ENCODE data around the gene FUT8.

FUT8 gene

DNA sequence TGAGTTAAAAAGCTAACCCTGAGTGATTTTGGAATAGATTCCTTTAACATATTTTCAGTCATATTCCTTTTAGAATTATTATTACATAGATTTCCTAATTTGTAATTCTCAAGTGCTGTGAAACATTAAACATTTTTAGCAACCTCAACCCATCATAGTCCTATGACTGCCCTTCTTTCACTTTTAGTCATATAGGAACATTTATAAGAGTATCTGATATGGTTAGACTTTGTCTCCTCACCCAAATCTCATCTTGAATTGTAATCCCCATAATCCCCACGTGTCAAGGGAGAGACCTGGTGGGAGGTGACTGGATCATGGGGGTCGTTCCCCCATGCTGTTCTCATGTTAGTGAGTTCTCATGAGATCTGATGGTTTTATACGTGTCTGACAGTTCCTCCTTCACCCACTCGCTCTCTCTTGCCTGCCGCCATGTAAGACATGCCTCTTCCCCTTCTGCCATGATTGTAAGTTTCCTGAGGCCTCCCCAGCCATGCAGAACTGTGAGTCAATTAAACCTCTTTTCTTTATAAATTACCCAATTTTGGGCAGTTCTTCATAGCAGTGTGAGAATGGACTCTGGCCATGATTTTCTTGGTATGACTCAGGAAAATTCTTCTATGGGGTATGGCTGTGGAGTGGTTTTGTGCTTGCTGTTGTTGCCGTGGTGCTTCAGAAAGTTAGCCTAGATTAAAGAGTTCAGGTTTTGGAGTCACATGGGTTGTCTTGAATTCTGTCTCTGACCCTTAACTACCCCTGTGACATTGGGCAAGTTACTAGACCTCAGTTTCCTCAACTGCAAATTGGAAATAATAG lies 83.9 kb downstream of the FUT8 start:
- Histone ChIP-seq H3K4me3 (ENCODE audit: low read length, poor library complexity, severe bottlenecking) (no peak overlapping the region), H3K9me2 (replicated peaks; ENCODE audit: low read depth, low read length) (no peaks in the 10 kb centered on the region), H3K27me3 (ENCODE audit: insufficient read depth, low read length, poor library complexity, severe bottlenecking) (no peaks in the 10 kb centered on the region), H3K79me2 (ENCODE audit: insufficient read depth, low read length) (peaks cover 26% of the 10 kb centered on the region), H4K20me1 (ENCODE audit: insufficient read depth, low read length, poor library complexity, severe bottlenecking) (no peaks in the 10 kb centered on the region), H3K9ac (ENCODE audit: low read depth, low read length, poor library complexity, severe bottlenecking) (no peak overlapping the region), H3K4me2 (ENCODE audit: low read depth, low read length, poor library complexity, severe bottlenecking) (no peak overlapping the region), H3F3A (ENCODE audit: low read depth) (no peaks in the 10 kb centered on the region), H2AFZ (ENCODE audit: low read length) (no peak overlapping the region), H3K9me3 (ENCODE audit: insufficient read depth, low read depth, low read length) (no peaks in the 10 kb centered on the region), H3K4me1 (ENCODE audit: insufficient read depth, low read length, poor library complexity, severe bottlenecking) (peaks cover 17% of the 10 kb centered on the region), H3K36me3 (ENCODE audit: insufficient read depth, low read length) (peaks cover 3% of the 10 kb centered on the region; the same call in 1 of the 2 replicates)
- TF ChIP-seq, protein P1, sequence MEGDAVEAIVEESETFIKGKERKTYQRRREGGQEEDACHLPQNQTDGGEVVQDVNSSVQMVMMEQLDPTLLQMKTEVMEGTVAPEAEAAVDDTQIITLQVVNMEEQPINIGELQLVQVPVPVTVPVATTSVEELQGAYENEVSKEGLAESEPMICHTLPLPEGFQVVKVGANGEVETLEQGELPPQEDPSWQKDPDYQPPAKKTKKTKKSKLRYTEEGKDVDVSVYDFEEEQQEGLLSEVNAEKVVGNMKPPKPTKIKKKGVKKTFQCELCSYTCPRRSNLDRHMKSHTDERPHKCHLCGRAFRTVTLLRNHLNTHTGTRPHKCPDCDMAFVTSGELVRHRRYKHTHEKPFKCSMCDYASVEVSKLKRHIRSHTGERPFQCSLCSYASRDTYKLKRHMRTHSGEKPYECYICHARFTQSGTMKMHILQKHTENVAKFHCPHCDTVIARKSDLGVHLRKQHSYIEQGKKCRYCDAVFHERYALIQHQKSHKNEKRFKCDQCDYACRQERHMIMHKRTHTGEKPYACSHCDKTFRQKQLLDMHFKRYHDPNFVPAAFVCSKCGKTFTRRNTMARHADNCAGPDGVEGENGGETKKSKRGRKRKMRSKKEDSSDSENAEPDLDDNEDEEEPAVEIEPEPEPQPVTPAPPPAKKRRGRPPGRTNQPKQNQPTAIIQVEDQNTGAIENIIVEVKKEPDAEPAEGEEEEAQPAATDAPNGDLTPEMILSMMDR (conservative IDR thresholded peaks at IDR 0.05; ENCODE audit: low read length) = no peak
- no peak for TF ChIP-seq EZH2phosphoT487 (IDR thresholded peaks at IDR 0.05; ENCODE audit: borderline replicate concordance)

DNA sequence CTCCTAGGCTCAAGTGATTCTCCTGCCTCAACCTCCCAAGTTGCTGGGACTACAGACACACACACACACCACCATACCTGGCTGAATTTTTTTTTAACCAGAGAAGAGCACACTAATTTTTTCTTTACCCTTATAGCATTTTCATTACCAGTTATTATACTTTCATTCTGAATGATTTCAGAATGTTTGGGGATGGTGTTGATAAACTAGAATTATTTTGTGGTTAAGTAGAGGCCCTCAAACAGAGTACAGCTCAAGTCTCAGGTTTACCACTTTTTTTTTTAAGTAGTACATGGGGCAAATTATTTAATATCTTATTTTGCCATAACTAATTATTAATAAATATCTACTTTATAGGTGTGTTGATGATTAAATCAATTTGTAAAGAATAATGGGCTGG lies 86.6 kb downstream of the FUT8 start:
- Histone ChIP-seq H2AFZ (ENCODE audit: low read length) (no peak overlapping the region), H3K4me3 (ENCODE audit: low read length, poor library complexity, severe bottlenecking) (no peak overlapping the region), H3K27me3 (ENCODE audit: insufficient read depth, low read length, poor library complexity, severe bottlenecking) (no peaks in the 10 kb centered on the region), H3K36me3 (ENCODE audit: insufficient read depth, low read length) (peaks cover 3% of the 10 kb centered on the region; the same call in 1 of the 2 replicates), H4K20me1 (ENCODE audit: insufficient read depth, low read length, poor library complexity, severe bottlenecking) (no peaks in the 10 kb centered on the region), H3K9ac (ENCODE audit: low read depth, low read length, poor library complexity, severe bottlenecking) (no peak overlapping the region), H3F3A (ENCODE audit: low read depth) (no peaks in the 10 kb centered on the region), H3K9me2 (replicated peaks; ENCODE audit: low read depth, low read length) (no peaks in the 10 kb centered on the region), H3K4me2 (ENCODE audit: low read depth, low read length, poor library complexity, severe bottlenecking) (no peak overlapping the region), H3K4me1 (ENCODE audit: insufficient read depth, low read length, poor library complexity, severe bottlenecking) (peaks cover 9% of the 10 kb centered on the region), H3K79me2 (ENCODE audit: insufficient read depth, low read length) (peaks cover 31% of the 10 kb centered on the region), H3K9me3 (ENCODE audit: insufficient read depth, low read depth, low read length) (no peaks in the 10 kb centered on the region)
- TF ChIP-seq, protein P1 (conservative IDR thresholded peaks at IDR 0.05; ENCODE audit: low read length) = no peak
- TF ChIP-seq EZH2phosphoT487 (IDR thresholded peaks at IDR 0.05; ENCODE audit: borderline replicate concordance) = no peak

GRCh38 chr14:65500075-65500474 lies 87.5 kb downstream of the FUT8 start:
- Histone ChIP-seq H2AFZ (ENCODE audit: low read length) (no peak overlapping the region), H3F3A (ENCODE audit: low read depth) (no peaks in the 10 kb centered on the region), H3K4me2 (ENCODE audit: low read depth, low read length, poor library complexity, severe bottlenecking) (no peak overlapping the region), H3K9me2 (replicated peaks; ENCODE audit: low read depth, low read length) (no peaks in the 10 kb centered on the region), H3K36me3 (ENCODE audit: insufficient read depth, low read length) (peaks cover 3% of the 10 kb centered on the region; the same call in 1 of the 2 replicates), H3K4me1 (ENCODE audit: insufficient read depth, low read length, poor library complexity, severe bottlenecking) (peaks cover 9% of the 10 kb centered on the region), H3K79me2 (ENCODE audit: insufficient read depth, low read length) (peaks cover 31% of the 10 kb centered on the region), H3K9ac (ENCODE audit: low read depth, low read length, poor library complexity, severe bottlenecking) (no peak overlapping the region), H3K27me3 (ENCODE audit: insufficient read depth, low read length, poor library complexity, severe bottlenecking) (no peaks in the 10 kb centered on the region), H3K4me3 (ENCODE audit: low read length, poor library complexity, severe bottlenecking) (no peak overlapping the region), H4K20me1 (ENCODE audit: insufficient read depth, low read length, poor library complexity, severe bottlenecking) (no peaks in the 10 kb centered on the region), H3K9me3 (ENCODE audit: insufficient read depth, low read depth, low read length) (no peaks in the 10 kb centered on the region)
- TF ChIP-seq, protein P1 (conservative IDR thresholded peaks at IDR 0.05; ENCODE audit: low read length) = no peak
- TF ChIP-seq EZH2phosphoT487 (IDR thresholded peaks at IDR 0.05; ENCODE audit: borderline replicate concordance) = no peak

Measured in Loucy (cell line).